PFSK-1 (cell line): ENCODE measurements around the gene RNU6-1.

Experiments used
- POLR2AphosphoS5 ChIP-seq: IDR thresholded peaks from 2 replicates; pipeline ENCODE4 v1.6.1; 2012; ENCODE audit warnings: low read depth, mild to moderate bottlenecking, control low read depth, low read length, moderate library complexity
- SIN3A ChIP-seq: IDR thresholded peaks from 2 replicates; pipeline ENCODE4 v1.6.1; 2012; ENCODE audit warnings: mild to moderate bottlenecking, low read length, moderate library complexity, borderline replicate concordance; ENCODE audit not compliant: insufficient read depth
- TAF1 ChIP-seq: IDR thresholded peaks from 2 replicates; pipeline ENCODE4 v1.6.1; 2012; ENCODE audit warnings: low read length, control low read depth, borderline replicate concordance; ENCODE audit not compliant: insufficient read depth
- TF ChIP-seq, protein P1 (sequence below), 2 experiments: IDR thresholded peaks; 2 replicates each; pipeline versions ENCODE4 v1.6.1 to v1.8.0; 2011 to 2012; ENCODE audit warnings: low read depth in 2 of 2, low read length in 2 of 2, control low read depth in 1 of 2, inconsistent platforms in 1 of 2, mild to moderate bottlenecking in 1 of 2, moderate library complexity in 1 of 2; ENCODE audit not compliant: insufficient read depth in 1 of 2

DNA sequence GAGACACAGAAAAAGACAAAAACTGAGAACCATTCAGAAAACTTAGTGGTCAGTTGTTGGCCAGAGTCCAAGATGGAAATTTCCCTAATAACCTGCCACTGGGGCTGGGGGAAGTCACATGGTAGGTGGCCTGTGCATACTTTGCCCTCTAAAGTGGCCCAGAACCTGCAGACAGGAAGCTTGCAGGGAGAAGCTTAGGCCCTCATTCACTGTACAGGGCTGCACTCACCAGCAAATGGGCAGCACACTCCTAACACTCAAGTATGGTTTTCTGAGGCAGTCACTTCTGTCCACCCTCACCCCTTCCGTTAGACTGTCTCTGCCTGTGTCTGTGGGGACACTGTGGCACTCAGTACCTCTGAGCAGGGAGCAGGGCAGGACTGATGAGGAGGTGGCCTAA is 14.5 kb upstream of the RNU6-1 start:
- TF ChIP-seq SIN3A (no peak), POLR2AphosphoS5 (no peak), TAF1 (no peak)
- TF ChIP-seq, protein P1, sequence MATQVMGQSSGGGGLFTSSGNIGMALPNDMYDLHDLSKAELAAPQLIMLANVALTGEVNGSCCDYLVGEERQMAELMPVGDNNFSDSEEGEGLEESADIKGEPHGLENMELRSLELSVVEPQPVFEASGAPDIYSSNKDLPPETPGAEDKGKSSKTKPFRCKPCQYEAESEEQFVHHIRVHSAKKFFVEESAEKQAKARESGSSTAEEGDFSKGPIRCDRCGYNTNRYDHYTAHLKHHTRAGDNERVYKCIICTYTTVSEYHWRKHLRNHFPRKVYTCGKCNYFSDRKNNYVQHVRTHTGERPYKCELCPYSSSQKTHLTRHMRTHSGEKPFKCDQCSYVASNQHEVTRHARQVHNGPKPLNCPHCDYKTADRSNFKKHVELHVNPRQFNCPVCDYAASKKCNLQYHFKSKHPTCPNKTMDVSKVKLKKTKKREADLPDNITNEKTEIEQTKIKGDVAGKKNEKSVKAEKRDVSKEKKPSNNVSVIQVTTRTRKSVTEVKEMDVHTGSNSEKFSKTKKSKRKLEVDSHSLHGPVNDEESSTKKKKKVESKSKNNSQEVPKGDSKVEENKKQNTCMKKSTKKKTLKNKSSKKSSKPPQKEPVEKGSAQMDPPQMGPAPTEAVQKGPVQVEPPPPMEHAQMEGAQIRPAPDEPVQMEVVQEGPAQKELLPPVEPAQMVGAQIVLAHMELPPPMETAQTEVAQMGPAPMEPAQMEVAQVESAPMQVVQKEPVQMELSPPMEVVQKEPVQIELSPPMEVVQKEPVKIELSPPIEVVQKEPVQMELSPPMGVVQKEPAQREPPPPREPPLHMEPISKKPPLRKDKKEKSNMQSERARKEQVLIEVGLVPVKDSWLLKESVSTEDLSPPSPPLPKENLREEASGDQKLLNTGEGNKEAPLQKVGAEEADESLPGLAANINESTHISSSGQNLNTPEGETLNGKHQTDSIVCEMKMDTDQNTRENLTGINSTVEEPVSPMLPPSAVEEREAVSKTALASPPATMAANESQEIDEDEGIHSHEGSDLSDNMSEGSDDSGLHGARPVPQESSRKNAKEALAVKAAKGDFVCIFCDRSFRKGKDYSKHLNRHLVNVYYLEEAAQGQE (IDR thresholded peaks at IDR 0.05; ENCODE audit: insufficient read depth in 1 of 2, low read depth in 2 of 2, low read length in 2 of 2): no peak
